Measurements from ENCODE around the gene DCHS2.

DCHS2 gene

DNA sequence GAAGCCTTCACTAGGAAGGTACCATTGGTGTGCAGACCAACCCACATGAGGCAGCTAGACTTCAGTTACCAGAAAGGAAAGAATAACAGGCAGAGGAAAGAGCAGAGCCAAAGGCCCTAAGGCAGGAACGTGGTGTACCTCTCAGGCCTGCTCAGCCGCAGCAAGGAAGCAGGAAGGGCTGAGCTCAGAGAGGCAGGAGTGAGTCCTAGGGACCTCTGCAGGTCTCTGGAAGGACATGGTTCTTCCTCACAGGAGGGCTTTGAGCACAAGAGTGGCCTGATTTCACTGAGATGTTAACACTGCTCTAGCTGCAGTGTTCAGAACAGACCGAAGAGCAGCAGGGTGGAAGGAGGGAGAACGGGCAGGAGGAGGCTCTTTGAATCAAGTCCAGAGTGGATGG is 124.6 kb downstream of the DCHS2 start:
- no peak overlapping the region for H3K9ac ChIP-seq (ENCODE audit: low read length)
- no peak overlapping the region for H2AFZ ChIP-seq (ENCODE audit: insufficient read depth, low read length, poor library complexity)
- H3K79me2 ChIP-seq (ENCODE audit: control insufficient read depth, insufficient read depth, low read length, poor library complexity) = no peaks in the 10 kb centered on the region
- H3K9me3 ChIP-seq (ENCODE audit: insufficient read depth, low read depth, low read length) = no peaks in the 10 kb centered on the region
- H2BK120ac ChIP-seq (ENCODE audit: insufficient read depth, low read length, poor library complexity) = no peak overlapping the region
- no peak overlapping the region for H4K12ac ChIP-seq (ENCODE audit: low read depth, low read length)
- no CpG with 5 or more reads among the region's 4 CpGs for WGBS (ENCODE audit: extremely low coverage, insufficient coverage, insufficient read length)
- H3K4me3 ChIP-seq (ENCODE audit: low read depth, low read length) = no peak overlapping the region
- H3K4ac ChIP-seq (ENCODE audit: low read depth, low read length) = no peak overlapping the region
- no peak overlapping the region for H3K14ac ChIP-seq (ENCODE audit: low read length)
- H4K91ac ChIP-seq (ENCODE audit: low read depth, low read length) = no peak overlapping the region
- H3K36me3 ChIP-seq (ENCODE audit: control insufficient read depth in 1 of 2, insufficient read depth in 2 of 2, low read length in 2 of 2) = no peaks in the 10 kb centered on the region
- no peak overlapping the region for H2BK5ac ChIP-seq (ENCODE audit: low read depth, low read length, poor library complexity)
- no peak overlapping the region for H3K4me2 ChIP-seq (ENCODE audit: low read length)
- no peak overlapping the region for H3K23ac ChIP-seq (ENCODE audit: low read length)
- H3K79me1 ChIP-seq (ENCODE audit: low read length) = no peaks in the 10 kb centered on the region
- H2BK12ac ChIP-seq (ENCODE audit: low read length) = no peak overlapping the region
- H3K4me1 ChIP-seq (ENCODE audit: control insufficient read depth in 1 of 2, insufficient read depth in 2 of 2, low read length in 2 of 2) = no peaks in the 10 kb centered on the region
- H2AK5ac ChIP-seq (ENCODE audit: low read length) = no peak overlapping the region
- DNase-seq = no peak
- no peak overlapping the region for H3K27ac ChIP-seq (ENCODE audit: low read depth, low read length)
- H4K8ac ChIP-seq (ENCODE audit: low read depth, low read length) = no peak overlapping the region
- H3K27me3 ChIP-seq (ENCODE audit: insufficient read depth, low read length) = no peaks in the 10 kb centered on the region
- no peak overlapping the region for H3K18ac ChIP-seq (ENCODE audit: low read length)

DNA sequence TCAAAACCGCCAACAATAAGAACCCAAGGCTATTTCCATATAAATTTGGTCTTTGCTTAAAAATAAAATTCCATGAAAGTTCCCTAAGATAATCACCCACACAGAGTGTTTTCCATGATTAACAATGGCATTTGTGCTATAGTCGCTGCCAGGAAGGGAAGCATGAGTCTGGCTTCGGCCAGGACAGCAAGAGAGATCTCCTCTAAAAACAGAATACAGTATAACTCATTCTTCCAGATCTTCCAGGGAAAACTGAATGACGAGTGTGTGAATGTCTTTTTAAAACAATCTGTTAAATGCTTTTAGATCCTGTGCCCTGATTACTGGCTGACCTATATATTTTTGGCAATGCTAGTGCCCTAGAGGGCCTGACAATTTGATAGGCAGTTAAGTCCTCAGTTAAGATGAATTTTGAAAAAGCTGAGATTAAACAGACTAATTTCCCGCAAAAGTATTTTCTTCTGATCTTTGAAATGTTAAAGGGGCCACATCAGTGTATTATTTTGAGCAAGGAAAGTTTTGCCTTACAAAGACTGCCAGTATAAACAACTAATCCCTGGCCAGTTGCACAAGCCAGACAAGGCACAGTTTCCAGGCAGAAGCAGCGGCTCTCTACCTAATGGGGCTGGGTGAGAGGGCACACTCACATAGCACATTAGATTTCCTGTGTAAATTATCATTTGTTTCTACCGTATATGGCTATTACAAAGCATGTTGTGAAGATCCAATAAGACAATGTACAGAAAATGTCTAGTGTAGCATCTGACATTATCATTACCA is 127.3 kb downstream of the DCHS2 start:
- Histone ChIP-seq H2BK5ac (ENCODE audit: low read depth, low read length, poor library complexity) (no peak overlapping the region), H4K8ac (ENCODE audit: low read depth, low read length) (no peak overlapping the region), H3K4me2 (ENCODE audit: low read length) (no peak overlapping the region), H4K12ac (ENCODE audit: low read depth, low read length) (no peak overlapping the region), H2AK5ac (ENCODE audit: low read length) (no peak overlapping the region), H3K79me1 (ENCODE audit: low read length) (no peaks in the 10 kb centered on the region), H3K9ac (ENCODE audit: low read length) (no peak overlapping the region), H3K18ac (ENCODE audit: low read length) (no peak overlapping the region), H4K91ac (ENCODE audit: low read depth, low read length) (no peak overlapping the region), H2BK120ac (ENCODE audit: insufficient read depth, low read length, poor library complexity) (no peak overlapping the region), H2AFZ (ENCODE audit: insufficient read depth, low read length, poor library complexity) (no peak overlapping the region), H2BK12ac (ENCODE audit: low read length) (no peak overlapping the region), H3K4me1 (ENCODE audit: control insufficient read depth in 1 of 2, insufficient read depth in 2 of 2, low read length in 2 of 2) (no peaks in the 10 kb centered on the region), H3K4ac (ENCODE audit: low read depth, low read length) (no peak overlapping the region), H3K27me3 (ENCODE audit: insufficient read depth, low read length) (no peaks in the 10 kb centered on the region), H3K4me3 (ENCODE audit: low read depth, low read length) (no peak overlapping the region), H3K23ac (ENCODE audit: low read length) (no peak overlapping the region), H3K79me2 (ENCODE audit: control insufficient read depth, insufficient read depth, low read length, poor library complexity) (no peaks in the 10 kb centered on the region), H3K27ac (ENCODE audit: low read depth, low read length) (no peak overlapping the region), H3K36me3 (ENCODE audit: control insufficient read depth in 1 of 2, insufficient read depth in 2 of 2, low read length in 2 of 2) (no peaks in the 10 kb centered on the region), H3K14ac (ENCODE audit: low read length) (no peak overlapping the region), H3K9me3 (ENCODE audit: insufficient read depth, low read depth, low read length) (no peaks in the 10 kb centered on the region)
- no CpG with 5 or more reads among the region's 7 CpGs for WGBS (ENCODE audit: extremely low coverage, insufficient coverage, insufficient read length)
- no peak for DNase-seq

DNA sequence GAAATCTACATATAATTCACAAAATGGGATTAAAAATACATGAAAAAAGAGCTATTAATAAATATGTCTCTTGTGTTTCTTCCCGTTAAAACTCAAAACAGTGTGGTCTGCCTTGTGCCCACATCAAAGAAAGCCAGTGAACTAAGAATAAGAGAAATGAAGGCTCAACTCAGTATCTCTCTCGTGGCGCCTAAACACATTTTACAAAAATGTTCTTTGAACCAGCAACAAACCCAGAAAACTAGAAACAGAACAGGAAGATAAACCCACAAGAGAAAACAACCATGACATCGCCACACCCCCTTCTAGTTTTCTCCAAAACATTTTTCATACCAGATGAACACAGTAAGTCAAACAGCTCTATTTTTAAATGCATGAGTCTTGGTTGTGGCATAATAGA is 130.1 kb downstream of the DCHS2 start:
- Histone ChIP-seq H3K18ac (ENCODE audit: low read length) (no peak overlapping the region), H3K4ac (ENCODE audit: low read depth, low read length) (no peak overlapping the region), H4K12ac (ENCODE audit: low read depth, low read length) (no peak overlapping the region), H3K79me1 (ENCODE audit: low read length) (no peaks in the 10 kb centered on the region), H2AFZ (ENCODE audit: insufficient read depth, low read length, poor library complexity) (no peak overlapping the region), H3K4me3 (ENCODE audit: low read depth, low read length) (no peak overlapping the region), H2BK120ac (ENCODE audit: insufficient read depth, low read length, poor library complexity) (no peak overlapping the region), H4K8ac (ENCODE audit: low read depth, low read length) (no peak overlapping the region), H2BK12ac (ENCODE audit: low read length) (no peak overlapping the region), H3K27me3 (ENCODE audit: insufficient read depth, low read length) (no peaks in the 10 kb centered on the region), H3K9me3 (ENCODE audit: insufficient read depth, low read depth, low read length) (no peaks in the 10 kb centered on the region), H2AK5ac (ENCODE audit: low read length) (no peak overlapping the region), H3K23ac (ENCODE audit: low read length) (no peak overlapping the region), H4K91ac (ENCODE audit: low read depth, low read length) (no peak overlapping the region), H3K79me2 (ENCODE audit: control insufficient read depth, insufficient read depth, low read length, poor library complexity) (no peaks in the 10 kb centered on the region), H3K36me3 (ENCODE audit: control insufficient read depth in 1 of 2, insufficient read depth in 2 of 2, low read length in 2 of 2) (no peaks in the 10 kb centered on the region), H2BK5ac (ENCODE audit: low read depth, low read length, poor library complexity) (no peak overlapping the region), H3K9ac (ENCODE audit: low read length) (no peak overlapping the region), H3K4me2 (ENCODE audit: low read length) (no peak overlapping the region), H3K27ac (ENCODE audit: low read depth, low read length) (no peak overlapping the region), H3K4me1 (ENCODE audit: control insufficient read depth in 1 of 2, insufficient read depth in 2 of 2, low read length in 2 of 2) (no peaks in the 10 kb centered on the region), H3K14ac (ENCODE audit: low read length) (no peak overlapping the region)
- WGBS (ENCODE audit: extremely low coverage, insufficient coverage, insufficient read length) = no CpG with 5 or more reads among the region's 4 CpGs
- DNase-seq = no peak

DNA sequence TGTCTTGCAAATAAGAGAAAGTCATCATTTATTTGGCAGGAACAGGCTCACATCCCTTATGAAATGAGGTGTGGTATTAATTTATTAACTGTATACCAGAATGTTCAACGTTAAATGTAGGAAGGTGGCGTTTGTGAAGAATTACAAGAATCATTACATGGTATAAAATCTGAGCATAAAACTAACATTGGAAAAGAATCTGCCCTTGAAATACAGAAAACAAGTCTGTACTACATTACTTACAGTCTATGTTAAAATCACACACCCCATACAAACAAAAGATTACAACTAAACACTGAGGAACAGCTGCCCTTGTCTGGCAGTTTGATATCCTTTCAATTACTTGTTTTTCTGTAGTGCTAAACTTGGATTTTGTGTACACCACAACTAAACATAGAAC is 131.1 kb downstream of the DCHS2 start:
- no peak for DNase-seq
- H3K9ac ChIP-seq (ENCODE audit: low read length) = no peak overlapping the region
- H3K79me1 ChIP-seq (ENCODE audit: low read length) = no peaks in the 10 kb centered on the region
- no peak overlapping the region for H3K27ac ChIP-seq (ENCODE audit: low read depth, low read length)
- no peak overlapping the region for H4K8ac ChIP-seq (ENCODE audit: low read depth, low read length)
- no peak overlapping the region for H2AK5ac ChIP-seq (ENCODE audit: low read length)
- H3K4me3 ChIP-seq (ENCODE audit: low read depth, low read length) = no peak overlapping the region
- H3K9me3 ChIP-seq (ENCODE audit: insufficient read depth, low read depth, low read length) = no peaks in the 10 kb centered on the region
- H2BK5ac ChIP-seq (ENCODE audit: low read depth, low read length, poor library complexity) = no peak overlapping the region
- H3K4me1 ChIP-seq (ENCODE audit: control insufficient read depth in 1 of 2, insufficient read depth in 2 of 2, low read length in 2 of 2) = no peaks in the 10 kb centered on the region
- no peak overlapping the region for H3K4me2 ChIP-seq (ENCODE audit: low read length)
- H4K12ac ChIP-seq (ENCODE audit: low read depth, low read length) = no peak overlapping the region
- H3K36me3 ChIP-seq (ENCODE audit: control insufficient read depth in 1 of 2, insufficient read depth in 2 of 2, low read length in 2 of 2) = no peaks in the 10 kb centered on the region
- H4K91ac ChIP-seq (ENCODE audit: low read depth, low read length) = no peak overlapping the region
- H3K23ac ChIP-seq (ENCODE audit: low read length) = no peak overlapping the region
- no peak overlapping the region for H2BK120ac ChIP-seq (ENCODE audit: insufficient read depth, low read length, poor library complexity)
- H2BK12ac ChIP-seq (ENCODE audit: low read length) = no peak overlapping the region
- H2AFZ ChIP-seq (ENCODE audit: insufficient read depth, low read length, poor library complexity) = no peak overlapping the region
- no CpG with 5 or more reads among the region's 2 CpGs for WGBS (ENCODE audit: extremely low coverage, insufficient coverage, insufficient read length)
- no peaks in the 10 kb centered on the region for H3K79me2 ChIP-seq (ENCODE audit: control insufficient read depth, insufficient read depth, low read length, poor library complexity)
- no peaks in the 10 kb centered on the region for H3K27me3 ChIP-seq (ENCODE audit: insufficient read depth, low read length)
- H3K4ac ChIP-seq (ENCODE audit: low read depth, low read length) = no peak overlapping the region
- H3K18ac ChIP-seq (ENCODE audit: low read length) = no peak overlapping the region
- H3K14ac ChIP-seq (ENCODE audit: low read length) = no peak overlapping the region
